Erythroblast (primary cell): ENCODE results near the gene IFITM5.

ENCODE experiments used
- DNase-seq, 2 experiments: peaks; one replicate each; lab custom pipeline; 2025; lab: John Stamatoyannopoulos, UW
- GATA1 ChIP-seq: IDR thresholded peaks from 2 replicates; pipeline ENCODE4 v1.6.1; 2011; ENCODE audit warnings: low read depth, mild to moderate bottlenecking, control low read depth, low read length, moderate library complexity
- POLR2A ChIP-seq: IDR thresholded peaks from 2 replicates; pipeline ENCODE4 v1.6.1; 2011; ENCODE audit warnings: mild to moderate bottlenecking, low read length

IFITM5 gene

DNA sequence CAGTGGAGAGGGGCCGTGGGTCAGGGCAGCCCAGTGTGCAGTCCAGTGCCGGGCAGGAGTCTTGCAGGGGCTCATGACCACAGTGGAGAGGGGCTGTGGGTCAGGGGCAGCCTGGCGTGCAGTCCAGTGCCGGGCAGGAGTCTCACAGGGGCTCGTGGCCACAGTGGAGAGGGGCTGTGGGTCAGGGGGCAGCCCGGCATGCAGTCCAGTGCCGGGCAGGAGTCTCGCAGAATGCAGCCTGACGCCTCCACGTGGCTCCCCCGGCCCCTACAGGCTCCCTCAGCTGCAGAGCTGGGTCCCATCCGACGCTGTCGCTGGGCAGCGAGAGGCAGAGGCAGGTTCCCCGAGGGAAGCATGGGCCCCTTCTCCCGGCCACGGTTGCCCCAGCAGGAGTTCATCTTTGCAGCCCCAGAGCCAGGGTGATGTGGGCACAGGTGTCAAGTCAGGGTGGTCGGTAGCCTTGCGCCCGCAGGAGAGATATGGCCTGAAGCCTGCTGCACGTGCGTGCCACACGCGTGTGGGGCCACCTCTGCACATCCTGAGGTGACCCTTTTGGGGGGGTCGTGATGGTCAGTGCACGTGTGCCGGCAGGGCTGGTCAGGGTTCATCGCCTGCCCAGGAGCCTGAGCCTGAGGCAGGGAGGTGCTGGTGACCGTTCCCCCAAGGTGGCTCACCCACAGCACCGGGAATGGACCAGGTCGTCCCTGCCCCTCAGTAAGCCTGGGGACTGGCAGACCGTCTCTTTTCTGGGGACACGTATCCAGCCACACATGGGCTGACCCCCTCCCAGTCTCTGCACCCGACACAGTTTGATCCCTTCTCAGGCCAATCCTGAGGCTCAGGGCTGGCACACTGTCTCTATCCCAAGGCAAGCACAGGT lies 2.9 kb downstream of the IFITM5 start:
- DNase-seq = no peak
- TF ChIP-seq POLR2A = no peak
- TF ChIP-seq GATA1 = no peak

DNA sequence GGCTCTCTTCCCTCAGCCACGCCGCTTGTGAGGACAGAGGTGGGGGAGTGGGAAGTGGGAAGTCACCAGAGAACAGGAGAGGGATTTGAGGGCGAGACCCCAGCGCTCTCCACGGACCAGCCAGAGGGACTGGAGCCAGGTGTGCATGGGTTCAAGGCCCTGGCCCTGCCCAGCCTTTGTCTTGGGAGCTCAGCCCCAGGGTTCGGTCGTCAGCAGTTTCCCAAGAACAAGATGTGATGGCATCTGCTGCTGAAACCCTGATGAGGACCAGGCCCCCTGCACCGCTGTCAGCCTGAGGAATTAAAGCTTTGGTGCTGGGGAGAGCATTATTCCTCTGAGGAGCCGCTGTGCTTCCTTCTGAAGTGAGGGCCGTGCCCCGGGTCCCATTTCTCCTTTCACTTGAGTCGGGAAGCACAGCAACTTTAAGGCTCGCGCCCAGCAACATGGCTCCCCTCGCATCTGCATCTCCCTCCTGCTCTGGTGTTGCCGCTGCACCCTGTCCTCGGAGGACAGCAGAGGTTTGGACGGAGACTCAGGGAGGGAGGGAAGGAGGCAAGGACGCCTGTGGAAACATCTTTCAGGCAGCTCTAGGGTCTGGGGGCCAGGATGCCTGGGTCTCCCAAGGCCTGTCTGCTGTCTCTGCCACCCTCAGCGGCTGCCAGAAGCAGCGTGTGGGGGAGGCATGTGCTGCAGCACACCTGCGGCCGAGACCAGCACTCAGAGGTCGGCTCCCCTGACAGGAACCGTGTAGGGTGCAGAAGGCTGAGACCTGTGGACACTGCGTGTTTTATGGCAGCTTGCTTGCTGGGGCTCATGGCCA lies 3.8 kb downstream of the IFITM5 start:
- TF ChIP-seq POLR2A (no peak), GATA1 (no peak)
- no peak for DNase-seq

GRCh38 chr11:294780-295179 lies 4.5 kb downstream of the IFITM5 start:
- TF ChIP-seq GATA1 (no peak), POLR2A (no peak)
- no peak for DNase-seq

DNA sequence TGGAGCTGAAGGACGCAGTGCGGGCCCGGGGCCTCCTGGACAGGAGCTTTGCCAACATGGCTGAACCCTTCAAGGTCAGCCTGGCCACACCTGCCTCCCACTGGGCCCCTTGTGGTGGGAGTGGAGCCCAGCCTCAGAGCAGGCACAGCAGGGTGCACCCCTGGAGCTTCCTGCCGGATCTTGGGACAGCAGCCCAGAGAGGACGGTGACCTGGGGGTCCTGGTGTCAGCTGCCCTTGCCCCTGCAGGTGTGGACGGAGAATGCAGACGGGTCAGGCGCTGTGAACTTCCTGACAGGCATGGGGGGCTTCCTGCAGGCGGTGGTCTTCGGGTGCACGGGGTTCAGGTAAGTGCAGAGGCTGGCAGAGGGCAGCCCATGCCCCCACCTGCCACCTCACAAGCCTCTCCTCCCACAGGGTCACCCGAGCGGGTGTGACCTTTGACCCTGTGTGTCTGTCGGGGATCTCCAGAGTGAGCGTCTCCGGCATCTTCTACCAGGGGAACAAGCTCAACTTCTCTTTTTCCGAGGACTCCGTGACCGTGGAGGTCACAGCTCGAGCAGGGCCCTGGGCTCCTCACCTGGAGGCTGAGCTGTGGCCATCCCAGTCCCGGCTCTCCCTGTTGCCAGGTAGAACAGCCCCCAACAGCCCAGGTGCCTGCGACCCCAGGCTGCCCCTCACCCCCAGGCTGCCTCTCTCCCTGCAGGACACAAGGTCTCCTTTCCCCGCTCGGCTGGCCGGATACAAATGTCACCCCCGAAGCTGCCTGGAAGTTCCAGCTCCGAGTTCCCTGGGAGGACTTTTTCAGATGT lies 5.3 kb downstream of the IFITM5 start:
- DNase-seq = no peak

DNA sequence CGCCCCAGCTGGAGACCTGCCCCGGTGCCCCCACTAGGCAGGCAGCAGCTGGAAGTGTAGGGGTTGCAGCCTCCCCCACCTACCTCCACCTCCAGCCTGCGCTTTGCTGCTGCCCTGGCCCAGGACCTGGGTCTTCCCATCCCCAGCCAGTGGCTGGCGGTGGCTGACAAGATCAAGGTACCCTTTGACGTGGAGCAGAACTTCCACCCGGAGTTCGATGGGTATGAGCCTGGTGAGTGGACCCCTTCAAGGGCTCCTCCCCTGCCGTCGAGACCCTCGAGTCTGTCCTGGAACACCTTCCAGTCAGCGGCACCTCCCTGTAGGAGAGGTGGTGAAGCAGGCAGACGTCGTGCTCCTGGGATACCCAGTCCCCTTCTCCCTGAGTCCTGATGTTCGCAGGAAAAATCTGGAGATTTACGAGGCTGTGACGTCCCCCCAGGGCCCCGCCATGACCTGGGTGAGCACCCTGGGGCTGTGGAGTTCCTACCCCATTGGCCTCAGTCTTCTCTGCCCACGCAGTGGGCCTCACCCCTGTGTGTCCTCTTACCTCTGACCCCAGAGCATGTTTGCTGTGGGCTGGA lies 6.0 kb downstream of the IFITM5 start:
- DNase-seq = no peak
- no peak for TF ChIP-seq POLR2A
- TF ChIP-seq GATA1 = no peak

More for the DNA sequence above, 5.3 kb downstream of the IFITM5 start:
- TF ChIP-seq POLR2A = no peak

GRCh38 chr11:292211-293121 lies 6.9 kb downstream of the IFITM5 start:
- DNase-seq = no peak
- no peak for TF ChIP-seq POLR2A
- TF ChIP-seq GATA1 = no peak

- no peak for TF ChIP-seq GATA1
- TF ChIP-seq POLR2A = no peak
- no peak for DNase-seq
Observed at GRCh38 chr11:291281-292210, 7.8 kb downstream of the IFITM5 start.

DNA sequence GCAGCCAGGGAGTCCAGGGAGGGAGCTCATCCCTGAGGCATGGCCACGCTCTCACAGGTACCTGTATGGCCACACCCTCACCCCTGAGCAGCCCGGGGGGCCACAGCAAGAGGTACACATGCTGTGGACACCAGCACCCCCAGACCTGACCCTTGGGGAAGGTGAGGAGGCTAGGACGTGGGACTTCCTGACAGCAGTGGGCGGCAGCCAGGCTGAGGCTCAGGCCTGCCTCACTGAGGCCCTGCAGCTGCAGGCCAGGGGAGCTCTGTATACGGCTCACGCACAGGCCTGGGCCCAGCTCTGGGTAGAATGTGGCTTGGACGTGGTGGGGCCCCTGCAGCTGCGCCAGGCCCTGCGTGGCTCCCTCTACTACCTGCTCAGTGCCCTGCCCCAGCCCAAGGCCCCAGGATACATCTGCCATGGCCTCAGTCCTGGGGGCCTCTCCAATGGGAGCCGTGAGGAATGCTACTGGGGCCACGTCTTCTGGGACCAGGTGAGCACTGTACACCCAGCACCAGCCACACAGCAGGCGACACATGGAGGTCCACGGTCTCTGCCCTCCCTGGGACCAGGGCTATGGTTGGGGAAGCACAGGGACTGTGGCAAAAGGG lies 8.6 kb downstream of the IFITM5 start:
- DNase-seq = no peak

DNA sequence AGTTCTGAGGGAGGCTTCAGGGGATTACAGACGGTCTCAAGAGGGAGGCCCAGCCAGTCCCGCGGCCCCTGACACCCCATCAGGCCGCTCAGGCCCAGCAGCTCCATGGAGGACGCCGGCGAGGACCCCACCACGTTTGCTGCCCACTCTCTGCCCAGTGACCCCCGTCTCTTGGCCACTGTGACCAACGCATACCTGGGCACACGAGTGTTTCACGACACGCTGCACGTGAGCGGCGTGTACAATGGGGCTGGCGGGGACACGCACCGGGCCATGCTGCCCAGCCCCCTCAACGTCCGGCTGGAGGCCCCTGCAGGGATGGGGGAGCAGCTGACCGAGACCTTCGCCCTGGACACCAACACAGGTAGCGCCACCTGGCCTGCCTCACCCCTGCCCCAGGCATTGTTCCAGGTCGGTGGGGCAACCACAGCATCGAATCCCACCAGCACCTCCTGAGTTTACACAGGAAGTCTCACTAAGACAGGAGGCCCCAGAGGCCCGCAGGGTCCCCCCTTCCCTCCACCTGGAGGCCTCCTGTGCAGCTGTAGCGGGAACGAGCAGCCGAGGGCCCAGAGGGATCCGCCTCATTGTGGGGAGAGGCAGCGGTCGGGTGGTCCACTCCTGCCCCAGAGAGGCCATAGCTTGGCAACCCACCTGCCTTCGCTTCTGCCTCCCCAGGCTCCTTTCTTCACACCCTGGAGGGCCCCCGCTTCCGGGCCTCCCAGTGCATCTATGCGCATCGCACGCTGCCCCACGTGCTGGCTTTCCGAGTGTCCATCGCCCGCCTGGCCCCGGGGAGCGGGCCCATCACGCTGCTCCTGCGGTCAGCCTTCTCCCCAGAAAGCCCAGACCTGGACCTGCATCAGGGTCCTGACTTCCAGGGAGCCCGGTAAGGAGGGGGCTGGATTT lies 9.4 kb downstream of the IFITM5 start:
- DNase-seq = no peak
- no peak for TF ChIP-seq POLR2A
- no peak for TF ChIP-seq GATA1

More for the DNA sequence above, 8.6 kb downstream of the IFITM5 start:
- TF ChIP-seq POLR2A (no peak), GATA1 (no peak)

- TF ChIP-seq GATA1 (no peak), POLR2A (no peak)
- DNase-seq = no peak
Observed at GRCh38 chr11:289398-289711, 10.0 kb downstream of the IFITM5 start.
